ENCODE data around the gene POLK. TPM values are rescaled to one million over a fixed set of nuclear protein-coding genes. Genes with fewer than 3 reads are reported as not detected.

Gene POLK
- total and polyA plus RNA-seq, 2 of the 4 experiments (the other 2 are of a cell fraction): 10.4 to 24.4 TPM

- TF ChIP-seq RFX5 (IDR thresholded peaks at IDR 0.05; ENCODE audit: low read depth, low read length) (no peak), MXI1 (IDR thresholded peaks at IDR 0.05; ENCODE audit: borderline replicate concordance, low read depth, low read length) (no peak), NFE2L2 (IDR thresholded peaks at IDR 0.05; ENCODE audit: low read depth, low read length) (no peak), MAFK (IDR thresholded peaks at IDR 0.05; ENCODE audit: low read depth, low read length) (no peak), CHD1 (IDR thresholded peaks at IDR 0.05; ENCODE audit: low read depth, low read length) (no peak), RAD21 (IDR thresholded peaks at IDR 0.05; ENCODE audit: low read length) (no peak), CTCF (conservative IDR thresholded peaks at IDR 0.05; ENCODE audit: low read depth, low read length) (no peak), SMC3 (IDR thresholded peaks at IDR 0.05; ENCODE audit: low read depth, low read length) (no peak), FOS (IDR thresholded peaks at IDR 0.05; ENCODE audit: low read depth, low read length) (no peak), ELK1 (IDR thresholded peaks at IDR 0.05; ENCODE audit: borderline replicate concordance, low read depth, low read length) (no peak)
- Histone ChIP-seq H2BK5ac (ENCODE audit: low read depth, low read length, poor library complexity, severe bottlenecking) (no peak overlapping the region), H3K27me3 (ENCODE audit: control insufficient read depth, insufficient read depth, low read length) (no peaks in the 10 kb centered on the region), H4K20me1 (ENCODE audit: insufficient read depth, low read length) (peaks cover 8% of the 10 kb centered on the region; the same call in 1 of the 2 replicates), H2AK9ac (replicated peaks; ENCODE audit: low read depth, low read length, poor library complexity) (no peak overlapping the region), H2AFZ (replicated peaks; ENCODE audit: low read length, poor library complexity) (no peak overlapping the region), H2BK20ac (ENCODE audit: low read depth, low read length) (no peak overlapping the region), H3K14ac (replicated peaks; ENCODE audit: low read depth, low read length) (no peak overlapping the region), H3K4me1 (ENCODE audit: control insufficient read depth, insufficient read depth, low read length) (no peaks in the 10 kb centered on the region), H2AK5ac (ENCODE audit: low read depth, low read length) (no peak overlapping the region), H3K18ac (ENCODE audit: low read depth, low read length) (no peak overlapping the region), H2BK15ac (ENCODE audit: low read depth, low read length) (no peak overlapping the region), H3K56ac (ENCODE audit: extremely low read depth, insufficient read depth, low read length) (no peak overlapping the region), H3K9me1 (ENCODE audit: insufficient read depth, low read length) (no peaks in the 10 kb centered on the region), H3K9ac (ENCODE audit: low read depth, low read length) (no peak overlapping the region), H3K23ac (ENCODE audit: low read depth, low read length) (no peak overlapping the region), H4K91ac (ENCODE audit: insufficient read depth, low read depth, low read length) (no peak overlapping the region), H3K4me3 (ENCODE audit: insufficient read depth, low read depth, low read length) (no peak overlapping the region), H3K79me1 (ENCODE audit: low read depth in 1 of 2, low read length in 2 of 2) (peaks cover 4 to 22% of the 10 kb centered on the region in 2 experiments; a peak in 3 of 4 replicates), H2BK120ac (ENCODE audit: low read depth, low read length) (no peak overlapping the region), H3K9me3 (ENCODE audit: control insufficient read depth, insufficient read depth, low read length) (peaks cover 7% of the 10 kb centered on the region; the same call in 1 of the 2 replicates), H3K27ac (ENCODE audit: insufficient read depth, low read length) (no peak overlapping the region), H4K5ac (ENCODE audit: low read depth, low read length) (no peak overlapping the region), H3K4ac (ENCODE audit: low read depth, low read length) (no peak overlapping the region), H3K4me2 (ENCODE audit: low read depth, low read length) (no peak overlapping the region), H4K8ac (ENCODE audit: low read depth in 2 of 2, low read length in 2 of 2) (no peak overlapping the region), H3K36me3 (ENCODE audit: control insufficient read depth, insufficient read depth, low read length) (no peaks in the 10 kb centered on the region)
- in situ Hi-C loops (cut with MboI; ENCODE audit: low sequenced_read_pairs) (no loop called here), intact Hi-C loops (cut with micrococcal nuclease) (no loop called here), dilution Hi-C loops (cut with HindIII; ENCODE audit: low sequenced_read_pairs, unreplicated experiment) (no loop called here)
- ChIA-PET POLR2A (ENCODE audit: unreplicated experiment) (no interaction called here), CTCF (interaction anchor here (0.8 kb wide), 1 partner anchor 10 kb away, joined by 3 read pairs; no protein-coding TSS in a partner anchor)
- BruUV-seq (replicated peaks): no TSS peak
- ATAC-seq (ENCODE audit: low read depth) (no peak), DNase-seq (no peak)
- WGBS, 2 experiments (ENCODE audit: extremely low coverage in 2 of 2, insufficient read length in 1 of 2): no CpG with 5 or more reads among the region's 2 CpGs
These were observed 40.5 kb upstream of the POLK start for GRCh38 chr5:75471193-75471592.
